Ecto neural progenitor cell (in vitro differentiated cells): ENCODE data around the gene PRND.
"Not testable (repeated sequence)": the region's sequence is repeated elsewhere in the genome, so short reads cannot be mapped to it uniquely, and the experiment has no call there.

Experiments
- DNase-seq: peaks from one replicate; pipeline ENCODE4 v3.0.0-alpha.2; 2018; ENCODE audit warnings: low spot score

Gene PRND

GRCh38 chr20:4708856-4709255, 12.9 kb upstream of the PRND start:
- no peak for DNase-seq

- no peak for DNase-seq
These were observed 12.2 kb upstream of the PRND start for GRCh38 chr20:4709261-4710105.

GRCh38 chr20:4710106-4710475, 11.6 kb upstream of the PRND start:
- no peak for DNase-seq

GRCh38 chr20:4711511-4711910, 10.2 kb upstream of the PRND start:
- DNase-seq: no peak

GRCh38 chr20:4713401-4713800, 8.3 kb upstream of the PRND start:
- DNase-seq: no peak

GRCh38 chr20:4714818-4715217, 6.9 kb upstream of the PRND start:
- DNase-seq: no peak

GRCh38 chr20:4717816-4718570, 3.7 kb upstream of the PRND start:
- DNase-seq: no peak

- no peak for DNase-seq
These were observed 2.5 kb upstream of the PRND start for GRCh38 chr20:4719190-4719589.

- peak; percentile 77 for DNase-seq
These were observed 1.4 kb upstream of the PRND start for GRCh38 chr20:4720041-4720976.

GRCh38 chr20:4720977-4721349, 746 bp upstream of the PRND start:
- DNase-seq: no peak

GRCh38 chr20:4722571-4722970, 862 bp downstream of the PRND start:
- peak; percentile 53 for DNase-seq

- DNase-seq: no peak
These were observed 1.3 kb downstream of the PRND start for GRCh38 chr20:4722993-4723392.

- not testable (repeated sequence) for DNase-seq
These were observed 1.8 kb downstream of the PRND start for GRCh38 chr20:4723553-4723952.

- no peak for DNase-seq
These were observed 3.0 kb downstream of the PRND start for GRCh38 chr20:4724459-4725262.

- no peak for DNase-seq
These were observed 3.5 kb downstream of the PRND start for GRCh38 chr20:4725263-4725550.

GRCh38 chr20:4726710-4727397, 5.1 kb downstream of the PRND start:
- no peak for DNase-seq

- no peak for DNase-seq
These were observed 6.5 kb downstream of the PRND start for GRCh38 chr20:4728120-4728760.

- DNase-seq: no peak
These were observed 7.6 kb downstream of the PRND start for GRCh38 chr20:4729265-4729664.

- DNase-seq: no peak
These were observed 9.1 kb downstream of the PRND start for GRCh38 chr20:4730780-4731179.

GRCh38 chr20:4736875-4737274, 15.2 kb downstream of the PRND start:
- DNase-seq: no peak
